Kidney epithelial cell (primary cell): ENCODE results near the gene ADGRV1. TPM values are rescaled to one million over a fixed set of nuclear protein-coding genes. Genes with fewer than 3 reads are reported as not detected.
"Not testable (repeated sequence)": the region's sequence is repeated elsewhere in the genome, so short reads cannot be mapped to it uniquely, and the experiment has no call there.

Experiments
- DNase-seq: peaks from one replicate; pipeline ENCODE4 v3.0.0-alpha.2; 2010; ENCODE audit warnings: low read depth
- H3K27me3 ChIP-seq: 2 replicates; pipeline ENCODE4 v1.6.0; 2011; ENCODE audit warnings: low read length; ENCODE audit not compliant: control insufficient read depth, insufficient read depth
- H3K36me3 ChIP-seq: 2 replicates; pipeline ENCODE4 v1.5.1; 2011; ENCODE audit warnings: low read length; ENCODE audit not compliant: control insufficient read depth, insufficient read depth
- H3K4me3 ChIP-seq: 2 replicates; pipeline ENCODE4 v1.5.1; 2011; ENCODE audit warnings: low read depth, mild to moderate bottlenecking, control low read depth, low read length
- total RNA-seq: library from RNA; depleted of rRNA; stranded (reverse); fragments of >200 nt; gene quantifications from 2 replicates; pipeline ENCODE4 v1.2.3, GENCODE V29; 2015
- TF ChIP-seq, protein P1 (sequence below): IDR thresholded peaks from 2 replicates; pipeline ENCODE4 v1.5.1; 2011; ENCODE audit warnings: mild to moderate bottlenecking, moderate library complexity, low read length, control low read depth, inconsistent platforms; ENCODE audit not compliant: insufficient read depth, poor library complexity, severe bottlenecking

Gene ADGRV1
- total RNA-seq, 1 donor from 2014 or later, result 3.5 TPM

DNA sequence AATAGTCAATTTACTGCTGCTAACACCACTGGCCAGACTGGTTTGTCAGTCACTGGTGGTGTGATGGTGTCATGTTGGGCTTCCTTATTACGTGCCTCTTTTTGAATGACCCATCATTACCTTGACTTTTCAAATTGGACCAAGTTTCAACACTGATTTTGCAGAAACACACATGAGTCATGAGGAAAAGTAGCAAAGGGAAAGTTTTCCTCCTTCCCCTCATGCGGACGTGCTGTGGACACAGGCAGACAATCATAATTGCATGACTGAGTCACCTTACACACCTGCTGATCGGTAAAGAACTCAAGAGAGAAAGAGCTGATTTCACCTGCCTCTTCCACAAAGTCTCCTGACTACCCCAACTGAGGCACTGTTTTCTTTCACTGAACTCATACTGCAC, 500.0 kb downstream of the ADGRV1 start:
- Histone ChIP-seq H3K27me3 (no peaks in the 10 kb centered on the region), H3K4me3 (no peak overlapping the region), H3K36me3 (no peaks in the 10 kb centered on the region)
- DNase-seq, result peak; percentile 69
- TF ChIP-seq, protein P1, sequence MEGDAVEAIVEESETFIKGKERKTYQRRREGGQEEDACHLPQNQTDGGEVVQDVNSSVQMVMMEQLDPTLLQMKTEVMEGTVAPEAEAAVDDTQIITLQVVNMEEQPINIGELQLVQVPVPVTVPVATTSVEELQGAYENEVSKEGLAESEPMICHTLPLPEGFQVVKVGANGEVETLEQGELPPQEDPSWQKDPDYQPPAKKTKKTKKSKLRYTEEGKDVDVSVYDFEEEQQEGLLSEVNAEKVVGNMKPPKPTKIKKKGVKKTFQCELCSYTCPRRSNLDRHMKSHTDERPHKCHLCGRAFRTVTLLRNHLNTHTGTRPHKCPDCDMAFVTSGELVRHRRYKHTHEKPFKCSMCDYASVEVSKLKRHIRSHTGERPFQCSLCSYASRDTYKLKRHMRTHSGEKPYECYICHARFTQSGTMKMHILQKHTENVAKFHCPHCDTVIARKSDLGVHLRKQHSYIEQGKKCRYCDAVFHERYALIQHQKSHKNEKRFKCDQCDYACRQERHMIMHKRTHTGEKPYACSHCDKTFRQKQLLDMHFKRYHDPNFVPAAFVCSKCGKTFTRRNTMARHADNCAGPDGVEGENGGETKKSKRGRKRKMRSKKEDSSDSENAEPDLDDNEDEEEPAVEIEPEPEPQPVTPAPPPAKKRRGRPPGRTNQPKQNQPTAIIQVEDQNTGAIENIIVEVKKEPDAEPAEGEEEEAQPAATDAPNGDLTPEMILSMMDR, result no peak

DNA sequence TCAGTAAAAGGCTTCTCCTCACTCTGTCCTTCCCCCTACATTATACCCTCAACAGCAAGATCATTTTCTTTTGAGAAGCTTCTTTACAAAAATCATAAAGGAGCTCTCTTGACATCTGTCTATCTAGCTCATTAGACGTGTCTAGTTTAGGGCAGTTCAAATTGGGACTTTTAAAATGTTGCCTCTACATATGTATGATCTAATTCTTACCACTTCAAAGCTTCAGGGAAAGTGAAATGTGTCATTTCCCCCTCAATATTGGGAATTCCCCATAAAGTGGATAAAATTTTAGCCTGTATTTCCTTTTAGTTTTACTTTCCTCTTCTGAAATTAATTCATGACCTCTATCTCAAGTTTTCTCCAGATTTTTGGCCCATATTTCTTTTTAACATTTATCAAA, 500.8 kb downstream of the ADGRV1 start:
- Histone ChIP-seq H3K36me3 (no peaks in the 10 kb centered on the region), H3K4me3 (no peak overlapping the region), H3K27me3 (no peaks in the 10 kb centered on the region)
- no peak for DNase-seq
- TF ChIP-seq, protein P1, result no peak

DNA sequence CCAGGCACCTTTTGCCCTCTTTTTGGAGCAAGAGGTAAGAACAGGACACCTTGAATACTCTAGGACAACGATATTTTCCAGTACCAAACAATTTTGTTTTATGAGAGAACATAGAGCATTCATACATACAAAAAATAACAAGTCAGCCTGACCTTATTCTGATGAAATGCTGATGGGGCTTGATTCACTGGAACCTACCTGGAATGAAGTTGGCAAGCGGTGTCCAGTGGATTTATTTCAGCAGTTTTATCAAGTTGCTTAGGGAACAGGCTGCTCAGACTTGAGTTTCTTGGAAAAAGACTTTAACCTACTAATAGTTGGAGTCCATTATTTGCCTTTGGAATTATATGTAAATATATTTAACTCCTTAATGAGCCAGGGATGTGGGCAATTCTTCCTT, 502.5 kb downstream of the ADGRV1 start:
- Histone ChIP-seq H3K36me3 (no peaks in the 10 kb centered on the region), H3K4me3 (no peak overlapping the region), H3K27me3 (no peaks in the 10 kb centered on the region)
- DNase-seq, result no peak
- TF ChIP-seq, protein P1, result no peak

DNA sequence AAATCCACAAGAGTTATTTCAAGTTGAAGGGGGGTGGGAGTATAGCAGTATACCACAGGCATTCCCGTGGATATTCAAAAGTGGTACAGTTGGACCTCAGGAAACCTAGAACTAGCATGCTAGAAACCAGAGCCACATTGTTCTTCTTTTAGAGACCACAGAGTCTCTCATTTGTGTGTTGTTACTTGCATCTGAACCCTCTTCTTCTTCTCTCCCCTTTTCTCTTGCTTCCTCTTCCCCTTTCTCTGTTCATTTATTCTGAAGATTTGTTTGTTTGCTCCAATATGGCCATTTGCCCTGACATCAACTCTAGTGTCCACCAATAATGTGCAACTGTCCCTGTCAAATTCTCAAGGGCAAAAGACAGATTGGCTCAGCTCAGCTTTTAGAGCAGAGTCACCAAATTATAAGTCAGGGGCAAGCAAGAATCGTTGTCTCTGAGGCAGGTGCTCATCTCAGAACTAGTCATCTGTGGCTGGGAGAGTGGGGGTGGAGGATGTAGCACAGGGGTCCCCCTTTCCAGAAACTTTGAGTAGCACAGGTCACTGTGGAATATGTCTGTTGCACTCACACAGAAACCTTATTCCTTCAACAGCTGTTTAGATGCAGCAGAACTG, 503.5 kb downstream of the ADGRV1 start:
- no peaks in the 10 kb centered on the region for H3K27me3 ChIP-seq
- H3K4me3 ChIP-seq, result no peak overlapping the region
- no peaks in the 10 kb centered on the region for H3K36me3 ChIP-seq
- TF ChIP-seq, protein P1, result no peak
- DNase-seq, result no peak

DNA sequence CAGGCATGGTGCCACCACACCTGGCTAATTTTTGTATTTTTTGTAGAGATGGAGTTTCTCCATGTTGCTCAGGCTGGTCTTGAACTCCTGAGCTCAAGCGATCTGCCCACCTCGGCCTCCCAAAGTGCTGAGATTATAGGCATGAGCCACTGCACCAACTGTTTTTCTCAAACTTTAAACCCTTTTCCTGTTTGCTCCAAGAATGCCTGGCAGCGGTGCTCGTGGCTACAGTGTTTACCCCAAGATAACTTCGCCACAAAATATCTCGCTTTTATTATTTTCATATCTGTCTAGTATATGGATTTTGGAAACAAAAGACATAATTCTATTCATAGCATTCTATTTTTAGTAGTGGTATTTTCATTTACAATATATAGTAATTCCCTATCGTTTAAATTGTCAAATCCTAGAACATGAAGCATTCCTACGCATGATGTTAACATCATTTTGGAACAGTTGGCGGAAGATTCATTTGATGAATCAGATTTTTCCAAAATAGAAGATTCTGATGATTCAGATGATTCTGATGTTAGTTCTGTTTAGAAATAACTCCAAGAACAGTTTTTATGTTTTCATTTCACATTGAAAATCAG, 504.6 kb downstream of the ADGRV1 start:
- not testable (repeated sequence) for H3K36me3 ChIP-seq, H3K27me3 ChIP-seq, H3K4me3 ChIP-seq, DNase-seq

DNA sequence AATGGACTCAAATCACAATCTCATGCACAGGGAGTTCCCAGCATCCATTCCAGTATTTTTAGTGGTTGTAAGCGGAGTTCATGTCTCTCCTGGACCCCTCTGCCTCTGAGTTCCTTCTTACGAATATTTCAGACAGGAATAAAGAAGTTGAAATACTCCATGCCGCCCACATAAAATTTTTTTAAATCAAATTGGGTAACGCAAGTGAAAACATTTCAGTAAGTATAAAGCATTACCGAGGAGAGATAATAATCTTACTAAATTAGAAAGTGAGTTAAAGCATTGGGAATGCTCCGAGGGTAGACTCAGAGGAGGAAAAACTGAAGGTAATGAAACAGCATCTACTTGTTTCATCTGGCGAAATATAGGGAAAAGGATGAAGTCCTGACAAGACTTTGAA, 506.9 kb downstream of the ADGRV1 start:
- Histone ChIP-seq H3K4me3 (no peak overlapping the region), H3K36me3 (no peaks in the 10 kb centered on the region), H3K27me3 (no peaks in the 10 kb centered on the region)
- DNase-seq, result no peak
- TF ChIP-seq, protein P1, result no peak
